Ectodermal cell (in vitro differentiated cells): ENCODE results near the gene ZBTB2.

Source experiments
- H3K27ac ChIP-seq: 2 replicates; pipeline ENCODE4 v1.7.0; 2013; ENCODE audit warnings: mild to moderate bottlenecking, low read depth, low read length; ENCODE audit not compliant: insufficient read depth, poor library complexity, severe bottlenecking
- H3K27me3 ChIP-seq: 2 replicates; pipeline ENCODE4 v1.7.0; 2013; ENCODE audit warnings: mild to moderate bottlenecking, low read length; ENCODE audit not compliant: insufficient read depth, control insufficient read depth, poor library complexity, severe bottlenecking
- H3K36me3 ChIP-seq: one replicate; pipeline ENCODE4 v1.7.0; 2013; ENCODE audit warnings: low read length; ENCODE audit not compliant: control insufficient read depth, insufficient read depth
- H3K4me1 ChIP-seq: one replicate; pipeline ENCODE4 v1.7.0; 2013; ENCODE audit warnings: low read length; ENCODE audit not compliant: control insufficient read depth, insufficient read depth
- H3K4me3 ChIP-seq: 2 replicates; pipeline ENCODE4 v1.7.0; 2013; ENCODE audit warnings: low read depth, low read length, control low read depth; ENCODE audit not compliant: insufficient read depth
- H3K9me3 ChIP-seq: 2 replicates; pipeline ENCODE4 v1.7.0; 2013; ENCODE audit warnings: mild to moderate bottlenecking, low read length, moderate library complexity; ENCODE audit not compliant: control insufficient read depth
- WGBS, 2 experiments: methylation state at CpG; one replicate each; pipeline ENCODE4 v1.1.7; 2013; ENCODE audit warnings: missing lambda C conversion rate in 2 of 2; 5-methylcytosine and 5-hydroxymethylcytosine counted together

ZBTB2 gene

DNA sequence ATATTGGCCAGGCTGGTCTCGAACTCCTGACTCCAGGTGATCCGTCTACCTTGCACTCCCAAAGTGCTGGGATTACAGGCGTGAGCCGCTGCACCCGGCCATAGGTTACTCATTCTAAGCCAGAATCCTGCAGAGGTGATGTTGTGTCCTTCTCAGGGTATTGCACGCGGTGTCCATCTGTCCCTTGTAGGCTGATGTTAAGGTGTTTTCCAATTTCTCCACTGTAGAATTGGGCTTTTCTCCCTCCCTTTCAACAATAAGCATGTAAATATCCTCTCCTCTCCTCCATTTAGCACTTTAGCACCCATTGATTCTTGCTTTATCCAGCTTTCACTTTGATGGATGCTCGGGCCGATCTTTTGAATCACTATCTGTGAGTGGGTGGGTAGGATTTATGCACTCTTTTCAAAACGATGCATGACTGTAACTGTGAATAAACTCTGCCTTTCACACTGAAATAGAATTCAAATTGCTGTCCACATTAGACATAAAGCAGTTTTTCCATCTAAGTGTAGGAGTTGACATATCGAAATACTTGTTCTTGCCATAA lies 52.6 kb downstream of the ZBTB2 start:
- no peaks in the 10 kb centered on the region for H3K9me3 ChIP-seq

DNA sequence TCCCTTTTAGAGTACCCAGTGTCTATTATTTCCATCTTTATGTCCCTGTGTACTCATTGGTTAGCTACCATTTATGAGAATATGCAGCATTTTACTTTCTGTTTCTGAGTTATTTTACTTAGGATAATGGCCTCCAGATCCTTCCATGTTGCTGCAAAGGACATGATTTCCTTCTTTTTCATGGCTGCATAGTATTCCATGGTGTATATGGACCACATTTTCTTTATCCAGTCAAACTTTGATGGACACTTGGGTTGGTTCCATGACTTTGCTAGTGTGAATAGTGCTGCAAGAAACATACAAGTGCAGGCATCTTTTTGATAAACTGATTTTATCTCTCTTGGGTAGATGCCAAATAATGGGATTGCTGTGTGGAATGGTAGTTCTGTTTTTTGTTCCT lies 55.4 kb downstream of the ZBTB2 start:
- H3K9me3 ChIP-seq = no peaks in the 10 kb centered on the region
- H3K4me3 ChIP-seq = no peak overlapping the region
- peaks cover 3% of the 10 kb centered on the region for H3K4me1 ChIP-seq
- no peak overlapping the region for H3K27ac ChIP-seq
- H3K27me3 ChIP-seq = no peaks in the 10 kb centered on the region
- H3K36me3 ChIP-seq = no peaks in the 10 kb centered on the region

More for the DNA sequence above, 52.6 kb downstream of the ZBTB2 start:
- no peak overlapping the region for H3K4me3 ChIP-seq
- H3K27me3 ChIP-seq = no peaks in the 10 kb centered on the region
- H3K4me1 ChIP-seq = no peaks in the 10 kb centered on the region
- H3K27ac ChIP-seq = no peak overlapping the region
- no peaks in the 10 kb centered on the region for H3K36me3 ChIP-seq
- 93% methylated on average over 9 to 11 of the region's 11 CpGs for WGBS, 2 experiments

DNA sequence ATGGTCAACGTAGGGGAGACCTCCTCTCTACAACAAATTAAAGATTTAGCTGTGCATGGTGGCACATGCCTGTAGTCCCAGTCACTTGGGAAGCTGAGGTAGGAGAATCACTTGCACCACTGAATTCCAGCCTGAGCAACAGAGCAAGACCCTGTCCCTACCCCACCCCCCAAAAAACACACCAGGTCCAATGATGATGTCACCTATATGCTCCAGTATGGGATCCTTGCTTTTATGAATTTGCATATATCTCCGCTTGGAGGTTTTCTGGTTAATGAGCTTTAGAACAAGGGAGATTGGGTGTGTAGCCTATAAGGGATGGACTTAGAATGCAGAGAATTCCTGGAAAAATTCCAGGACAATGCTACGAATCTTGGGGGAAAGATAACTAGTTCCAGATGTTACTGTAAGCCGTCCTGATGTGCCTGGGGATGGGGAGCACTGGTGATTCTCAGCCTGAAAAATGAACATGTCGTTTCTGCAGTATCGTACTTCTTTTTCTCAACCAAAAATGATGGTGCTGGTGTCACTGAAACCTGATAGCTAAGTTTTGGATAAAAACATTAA lies 61.1 kb downstream of the ZBTB2 start:
- Histone ChIP-seq H3K4me3 (no peak overlapping the region), H3K27me3 (peaks cover 9% of the 10 kb centered on the region), H3K9me3 (no peaks in the 10 kb centered on the region), H3K4me1 (peaks cover 3% of the 10 kb centered on the region), H3K27ac (no peak overlapping the region), H3K36me3 (no peaks in the 10 kb centered on the region)
- 87 to 92% methylated on average over 6 of the region's 6 CpGs for WGBS, 2 experiments

DNA sequence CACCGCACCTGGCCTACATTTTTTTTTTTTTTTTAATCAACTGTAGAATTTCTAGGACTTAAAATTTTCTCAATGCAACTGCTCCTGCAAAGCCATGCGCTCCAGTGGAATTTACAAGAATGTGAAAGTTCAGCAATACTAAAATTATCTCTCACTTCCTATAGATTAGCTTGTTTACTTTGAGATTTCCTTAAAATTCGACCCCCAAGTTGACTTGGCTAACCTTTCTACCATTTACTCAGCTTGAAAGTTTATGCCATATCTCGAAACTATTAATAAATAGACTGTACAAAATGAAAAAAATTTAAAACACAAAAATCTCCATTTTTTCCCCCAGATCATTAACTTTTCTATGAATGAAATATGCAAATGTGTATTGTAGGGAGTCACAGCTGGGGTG lies 64.3 kb downstream of the ZBTB2 start:
- H3K4me3 ChIP-seq = no peak overlapping the region
- no peaks in the 10 kb centered on the region for H3K9me3 ChIP-seq

GRCh38 chr6:151326116-151326825 lies 65.1 kb downstream of the ZBTB2 start:
- Histone ChIP-seq H3K27me3 (peaks cover 9% of the 10 kb centered on the region), H3K36me3 (no peaks in the 10 kb centered on the region), H3K9me3 (no peaks in the 10 kb centered on the region), H3K4me1 (no peaks in the 10 kb centered on the region), H3K27ac (no peak overlapping the region), H3K4me3 (peak overlapping the region; percentile 32)
- 89 to 93% methylated on average over 6 to 7 of the region's 8 CpGs for WGBS, 2 experiments

More for the DNA sequence above, 64.3 kb downstream of the ZBTB2 start:
- H3K36me3 ChIP-seq = no peaks in the 10 kb centered on the region
- H3K27me3 ChIP-seq = peaks cover 9% of the 10 kb centered on the region
- 85 to 96% methylated on average over 3 to 4 of the region's 4 CpGs for WGBS, 2 experiments
- H3K4me1 ChIP-seq = no peaks in the 10 kb centered on the region
- H3K27ac ChIP-seq = no peak overlapping the region

GRCh38 chr6:151325075-151326050 lies 66.0 kb downstream of the ZBTB2 start:
- Histone ChIP-seq H3K36me3 (no peaks in the 10 kb centered on the region), H3K4me3 (peak overlapping the region; percentile 32), H3K27me3 (peaks cover 9% of the 10 kb centered on the region), H3K4me1 (no peaks in the 10 kb centered on the region), H3K9me3 (no peaks in the 10 kb centered on the region), H3K27ac (no peak overlapping the region)
- 41 to 43% methylated on average over 46 of the region's 46 CpGs for WGBS, 2 experiments

GRCh38 chr6:151324488-151324825 lies 66.9 kb downstream of the ZBTB2 start:
- Histone ChIP-seq H3K9me3 (no peaks in the 10 kb centered on the region), H3K36me3 (no peaks in the 10 kb centered on the region), H3K27me3 (peaks cover 9% of the 10 kb centered on the region)

GRCh38 chr6:151323791-151324487 lies 67.4 kb downstream of the ZBTB2 start:
- no peaks in the 10 kb centered on the region for H3K36me3 ChIP-seq
- no peak overlapping the region for H3K27ac ChIP-seq
- H3K4me1 ChIP-seq = no peaks in the 10 kb centered on the region
- no peaks in the 10 kb centered on the region for H3K9me3 ChIP-seq
- peaks cover 9% of the 10 kb centered on the region for H3K27me3 ChIP-seq
- no peak overlapping the region for H3K4me3 ChIP-seq
- WGBS, 2 experiments = 25 to 26% methylated on average over 12 of the region's 12 CpGs

More at GRCh38 chr6:151324488-151324825, 66.9 kb downstream of the ZBTB2 start:
- no peak overlapping the region for H3K4me3 ChIP-seq
- no peaks in the 10 kb centered on the region for H3K4me1 ChIP-seq
- WGBS, 2 experiments = 56 to 59% methylated on average over 6 of the region's 6 CpGs
- H3K27ac ChIP-seq = no peak overlapping the region

DNA sequence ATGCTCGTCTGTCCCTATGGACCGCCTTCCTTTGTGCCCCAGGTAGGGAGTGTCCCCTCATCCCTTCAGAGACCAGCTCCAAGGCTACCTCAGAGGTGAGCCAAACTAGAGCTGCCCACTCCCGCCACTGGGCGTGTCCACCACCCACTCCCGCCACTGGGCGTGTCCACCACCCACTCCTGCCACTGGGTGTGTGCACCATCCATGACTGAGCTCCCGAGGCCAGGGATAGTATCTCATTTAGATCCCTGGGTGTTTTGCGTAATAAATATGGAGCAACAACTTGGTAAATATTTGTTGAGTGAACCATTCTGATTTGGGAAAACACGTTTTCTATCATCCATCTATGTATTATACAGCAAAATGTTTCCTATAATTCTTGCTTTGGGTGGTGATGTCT lies 68.8 kb downstream of the ZBTB2 start:
- no peaks in the 10 kb centered on the region for H3K9me3 ChIP-seq
- no peak overlapping the region for H3K4me3 ChIP-seq
- H3K4me1 ChIP-seq = no peaks in the 10 kb centered on the region
- 94 to 97% methylated on average over 8 of the region's 9 CpGs for WGBS, 2 experiments
- no peak overlapping the region for H3K27ac ChIP-seq
- peaks cover 9% of the 10 kb centered on the region for H3K27me3 ChIP-seq
- H3K36me3 ChIP-seq = no peaks in the 10 kb centered on the region
